ENCODE results near the gene DLD. TPM values are rescaled to one million over a fixed set of nuclear protein-coding genes. Genes with fewer than 3 reads are reported as not detected.
A peak's percentile ranks its signal among the peaks of the same experiment; 100 is the strongest.

Gene DLD
- total RNA-seq, 2 experiments from 2014 or later = 74.3 to 74.9 TPM

DNA sequence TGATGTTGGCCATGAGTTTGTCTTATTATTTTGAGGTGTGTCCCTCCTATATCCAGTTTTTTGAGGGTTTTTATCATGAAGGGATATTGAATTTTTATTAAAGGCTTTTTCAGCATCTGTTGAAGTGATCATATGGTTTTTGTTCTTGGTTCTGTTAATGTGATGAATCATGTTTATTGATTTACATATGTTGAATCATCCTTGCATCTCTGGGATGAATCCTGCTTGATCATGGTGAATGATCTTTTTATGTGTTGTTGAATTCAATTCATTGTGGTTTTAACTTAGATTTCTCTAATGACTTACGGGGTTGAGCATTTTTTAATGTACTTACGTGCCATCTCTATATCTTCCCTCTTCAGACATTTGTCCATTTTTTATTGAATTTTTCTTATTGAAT is 22.9 kb downstream of the DLD start:
- POLR2A ChIA-PET = no interaction called here
- peaks cover 42% of the 10 kb centered on the region for H3K4me1 Mint-ChIP-seq (ENCODE audit: low read depth)
- peaks cover 94% of the 10 kb centered on the region for H3K36me3 Mint-ChIP-seq (ENCODE audit: low read depth)
- TF ChIP-seq, protein P1, sequence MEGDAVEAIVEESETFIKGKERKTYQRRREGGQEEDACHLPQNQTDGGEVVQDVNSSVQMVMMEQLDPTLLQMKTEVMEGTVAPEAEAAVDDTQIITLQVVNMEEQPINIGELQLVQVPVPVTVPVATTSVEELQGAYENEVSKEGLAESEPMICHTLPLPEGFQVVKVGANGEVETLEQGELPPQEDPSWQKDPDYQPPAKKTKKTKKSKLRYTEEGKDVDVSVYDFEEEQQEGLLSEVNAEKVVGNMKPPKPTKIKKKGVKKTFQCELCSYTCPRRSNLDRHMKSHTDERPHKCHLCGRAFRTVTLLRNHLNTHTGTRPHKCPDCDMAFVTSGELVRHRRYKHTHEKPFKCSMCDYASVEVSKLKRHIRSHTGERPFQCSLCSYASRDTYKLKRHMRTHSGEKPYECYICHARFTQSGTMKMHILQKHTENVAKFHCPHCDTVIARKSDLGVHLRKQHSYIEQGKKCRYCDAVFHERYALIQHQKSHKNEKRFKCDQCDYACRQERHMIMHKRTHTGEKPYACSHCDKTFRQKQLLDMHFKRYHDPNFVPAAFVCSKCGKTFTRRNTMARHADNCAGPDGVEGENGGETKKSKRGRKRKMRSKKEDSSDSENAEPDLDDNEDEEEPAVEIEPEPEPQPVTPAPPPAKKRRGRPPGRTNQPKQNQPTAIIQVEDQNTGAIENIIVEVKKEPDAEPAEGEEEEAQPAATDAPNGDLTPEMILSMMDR (IDR thresholded peaks at IDR 0.05) = no peak
- no peak overlapping the region for H3K4me3 Mint-ChIP-seq
- peak overlapping the region; percentile 28 for H3K27ac Mint-ChIP-seq
- no peak overlapping the region for H3K4me3 ChIP-seq (ENCODE audit: low read length)
- ATAC-seq (ENCODE audit: poor library complexity) = no peak
- CTCF ChIA-PET = no interaction called here
- H3K27me3 ChIP-seq (ENCODE audit: control insufficient read depth in 1 of 2, insufficient read depth in 2 of 2, low read length in 2 of 2) = no peaks in the 10 kb centered on the region
- intact Hi-C loops (cut with DNase I, micrococcal nuclease) = no loop called here
- H3K36me3 ChIP-seq (ENCODE audit: insufficient read depth, low read length) = peaks cover 81% of the 10 kb centered on the region
- no peaks in the 10 kb centered on the region for H3K4me1 ChIP-seq (ENCODE audit: insufficient read depth, low read length)
- no peak for DNase-seq
- no peaks in the 10 kb centered on the region for H3K27me3 Mint-ChIP-seq
- H3K27ac ChIP-seq (ENCODE audit: low read depth in 1 of 2, low read length in 2 of 2) = no peak overlapping the region
- peaks cover 3% of the 10 kb centered on the region for H3K9me3 Mint-ChIP-seq
- no peaks in the 10 kb centered on the region for H3K9me3 ChIP-seq (ENCODE audit: control insufficient read depth in 1 of 2, insufficient read depth in 1 of 2, low read length in 2 of 2)

DNA sequence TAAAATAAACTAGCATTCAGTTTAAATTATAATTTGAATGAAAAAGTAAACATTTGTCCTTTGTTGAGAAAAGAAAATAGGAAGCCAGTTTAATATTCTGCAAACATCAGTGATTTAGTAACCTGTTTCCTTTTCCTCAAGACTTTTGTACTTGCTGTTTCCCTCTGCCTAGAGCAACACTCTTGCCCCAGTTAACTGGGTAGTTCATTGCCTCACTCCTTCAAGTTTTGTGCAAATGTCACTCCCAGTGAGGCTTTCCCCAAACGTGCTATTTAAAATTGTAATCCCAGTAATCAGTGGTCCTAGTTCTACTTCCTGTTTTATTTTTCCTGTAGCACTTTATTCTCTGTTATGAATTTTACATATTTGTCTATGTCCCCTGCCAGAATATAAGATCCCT is 23.8 kb downstream of the DLD start:
- no peak for DNase-seq
- Mint-ChIP-seq H3K27me3 (no peaks in the 10 kb centered on the region), H3K9me3 (peaks cover 3% of the 10 kb centered on the region), H3K36me3 (ENCODE audit: low read depth) (peaks cover 93% of the 10 kb centered on the region), H3K27ac (no peak overlapping the region), H3K4me3 (no peak overlapping the region), H3K4me1 (ENCODE audit: low read depth) (peaks cover 44% of the 10 kb centered on the region)
- Histone ChIP-seq H3K4me3 (ENCODE audit: low read length) (no peak overlapping the region), H3K27me3 (ENCODE audit: control insufficient read depth in 1 of 2, insufficient read depth in 2 of 2, low read length in 2 of 2) (no peaks in the 10 kb centered on the region), H3K4me1 (ENCODE audit: insufficient read depth, low read length) (no peaks in the 10 kb centered on the region), H3K27ac (ENCODE audit: low read depth in 1 of 2, low read length in 2 of 2) (no peak overlapping the region), H3K9me3 (ENCODE audit: control insufficient read depth in 1 of 2, insufficient read depth in 1 of 2, low read length in 2 of 2) (no peaks in the 10 kb centered on the region), H3K36me3 (ENCODE audit: insufficient read depth, low read length) (peaks cover 83% of the 10 kb centered on the region)
- ChIA-PET POLR2A (no interaction called here), CTCF (no interaction called here)
- intact Hi-C loops (cut with DNase I, micrococcal nuclease) = no loop called here
- no peak for ATAC-seq (ENCODE audit: poor library complexity)
- TF ChIP-seq, protein P1 (IDR thresholded peaks at IDR 0.05) = no peak

DNA sequence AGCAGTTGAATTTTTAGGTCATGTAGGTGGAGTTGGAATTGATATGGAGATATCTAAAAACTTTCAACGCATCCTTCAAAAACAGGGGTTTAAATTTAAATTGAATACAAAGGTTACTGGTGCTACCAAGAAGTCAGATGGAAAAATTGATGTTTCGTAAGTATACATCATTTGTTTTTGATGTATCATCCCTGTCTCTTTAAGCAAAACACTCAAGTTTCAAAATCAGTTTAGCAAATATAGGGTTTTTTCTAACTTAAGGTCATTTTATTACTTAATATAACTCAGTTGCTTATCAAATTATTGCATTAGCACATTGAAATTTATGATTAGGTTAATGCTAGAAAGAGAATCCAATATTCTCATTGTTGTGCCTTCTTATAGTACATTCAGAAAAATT is 24.6 kb downstream of the DLD start:
- Mint-ChIP-seq H3K27me3 (no peaks in the 10 kb centered on the region), H3K36me3 (ENCODE audit: low read depth) (peaks cover 93% of the 10 kb centered on the region), H3K27ac (no peak overlapping the region), H3K4me1 (ENCODE audit: low read depth) (peaks cover 51% of the 10 kb centered on the region), H3K9me3 (peaks cover 3% of the 10 kb centered on the region), H3K4me3 (no peak overlapping the region)
- Histone ChIP-seq H3K9me3 (ENCODE audit: control insufficient read depth in 1 of 2, insufficient read depth in 1 of 2, low read length in 2 of 2) (no peaks in the 10 kb centered on the region), H3K27me3 (ENCODE audit: control insufficient read depth in 1 of 2, insufficient read depth in 2 of 2, low read length in 2 of 2) (no peaks in the 10 kb centered on the region), H3K27ac (ENCODE audit: low read depth in 1 of 2, low read length in 2 of 2) (no peak overlapping the region), H3K36me3 (ENCODE audit: insufficient read depth, low read length) (peaks cover 85% of the 10 kb centered on the region), H3K4me1 (ENCODE audit: insufficient read depth, low read length) (no peaks in the 10 kb centered on the region), H3K4me3 (ENCODE audit: low read length) (no peak overlapping the region)
- intact Hi-C loops (cut with DNase I, micrococcal nuclease) = no loop called here
- TF ChIP-seq, protein P1 (IDR thresholded peaks at IDR 0.05) = no peak
- ChIA-PET CTCF (no interaction called here), POLR2A (no interaction called here)
- ATAC-seq (ENCODE audit: poor library complexity) = no peak
- no peak for DNase-seq
